Muscle of arm (tissue), 12 donors: Measurements from ENCODE around the gene SPIC. TPM values are rescaled to one million over a fixed set of nuclear protein-coding genes. Genes with fewer than 3 reads are reported as not detected.

Source experiments
- DNase-seq: peaks from one replicate; pipeline ENCODE4 v3.0.0-alpha.2; 2013
- polyA plus RNA-seq, 12 donors: library from polyadenylated mRNA; unstranded; fragments of 120-200 nt; gene quantifications; one replicate each; pipeline ENCODE4 v1.2.1, GENCODE V29; 2013; ENCODE audit not compliant: insufficient read length in 12 of 12

SPIC gene
- polyA plus RNA-seq, 12 donors: 0.97 TPM; not detected in 11

GRCh38 chr12:101527682-101528081 is 52.5 kb downstream of the SPIC start:
- no peak for DNase-seq

- DNase-seq: no peak
Measured at GRCh38 chr12:101536069-101536674, 61.0 kb downstream of the SPIC start.

Other genes starting within 250 kb of the SPIC start
- 10 to 100 TPM in 11 of 12 donors, not detected in 1; 10.9 to 15.7 (median 12.4) TPM for gene UTP20, start 195.2 kb upstream of the SPIC start, polyA plus RNA-seq
- 100 to 1,000 TPM in 4 of 12 donors, 10 to 100 TPM in 7, not detected in 1; 71.7 to 114 (median 99.4) TPM for gene ARL1, start 67.6 kb upstream of the SPIC start, polyA plus RNA-seq
- 1,000 to 10,000 TPM in 11 of 12 donors, 100 to 1,000 TPM in 1; 917 to 4,665 (median 3,965) TPM for gene MYBPC1, start 119.6 kb downstream of the SPIC start, polyA plus RNA-seq
- 10 to 100 TPM in 11 of 12 donors, not detected in 1; 23.5 to 49.3 (median 30.1) TPM for gene CHPT1, start 222.3 kb downstream of the SPIC start, polyA plus RNA-seq